Measurements from ENCODE around the gene TNS3.

- TF ChIP-seq, protein P1, sequence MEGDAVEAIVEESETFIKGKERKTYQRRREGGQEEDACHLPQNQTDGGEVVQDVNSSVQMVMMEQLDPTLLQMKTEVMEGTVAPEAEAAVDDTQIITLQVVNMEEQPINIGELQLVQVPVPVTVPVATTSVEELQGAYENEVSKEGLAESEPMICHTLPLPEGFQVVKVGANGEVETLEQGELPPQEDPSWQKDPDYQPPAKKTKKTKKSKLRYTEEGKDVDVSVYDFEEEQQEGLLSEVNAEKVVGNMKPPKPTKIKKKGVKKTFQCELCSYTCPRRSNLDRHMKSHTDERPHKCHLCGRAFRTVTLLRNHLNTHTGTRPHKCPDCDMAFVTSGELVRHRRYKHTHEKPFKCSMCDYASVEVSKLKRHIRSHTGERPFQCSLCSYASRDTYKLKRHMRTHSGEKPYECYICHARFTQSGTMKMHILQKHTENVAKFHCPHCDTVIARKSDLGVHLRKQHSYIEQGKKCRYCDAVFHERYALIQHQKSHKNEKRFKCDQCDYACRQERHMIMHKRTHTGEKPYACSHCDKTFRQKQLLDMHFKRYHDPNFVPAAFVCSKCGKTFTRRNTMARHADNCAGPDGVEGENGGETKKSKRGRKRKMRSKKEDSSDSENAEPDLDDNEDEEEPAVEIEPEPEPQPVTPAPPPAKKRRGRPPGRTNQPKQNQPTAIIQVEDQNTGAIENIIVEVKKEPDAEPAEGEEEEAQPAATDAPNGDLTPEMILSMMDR (IDR thresholded peaks at IDR 0.05), result no peak
- no peak for TF ChIP-seq POLR2A (IDR thresholded peaks at IDR 0.05)
These were observed 93.5 kb downstream of the TNS3 start for GRCh38 chr7:47488201-47488968.

Data from uterus (tissue), 2 donors.